Activated CD4-positive, alpha-beta T cell treated with anti-CD3 and anti-CD28 coated beads, Interleukin-2, Interleukin-6, amounts not matched to agents 100 ng/mL and 50 ng/mL, durations not matched to agents 16 hours and 8 hours (primary cell): ENCODE results near the gene SH3PXD2A.
"Not testable (repeated sequence)": the region's sequence is repeated elsewhere in the genome, so short reads cannot be mapped to it uniquely, and the experiment has no call there.

ENCODE experiments used
- DNase-seq: peaks from one replicate; pipeline ENCODE4 v3.0.0-alpha.2; 2020

Gene SH3PXD2A

GRCh38 chr10:103739039-103739764 is 116.2 kb downstream of the SH3PXD2A start:
- no peak for DNase-seq

GRCh38 chr10:103737735-103738367 is 117.5 kb downstream of the SH3PXD2A start:
- DNase-seq: no peak

GRCh38 chr10:103736763-103737162 is 118.6 kb downstream of the SH3PXD2A start:
- DNase-seq: peak; percentile 32

GRCh38 chr10:103736044-103736443 is 119.3 kb downstream of the SH3PXD2A start:
- no peak for DNase-seq

GRCh38 chr10:103734731-103735130 is 120.6 kb downstream of the SH3PXD2A start:
- DNase-seq: no peak

GRCh38 chr10:103733045-103733419 is 122.3 kb downstream of the SH3PXD2A start:
- DNase-seq: no peak

GRCh38 chr10:103732339-103733044 is 122.9 kb downstream of the SH3PXD2A start:
- no peak for DNase-seq

- no peak for DNase-seq
These were observed 123.6 kb downstream of the SH3PXD2A start for GRCh38 chr10:103731609-103732270.

- DNase-seq: not testable (repeated sequence)
These were observed 124.3 kb downstream of the SH3PXD2A start for GRCh38 chr10:103731026-103731425.

- no peak for DNase-seq
These were observed 125.5 kb downstream of the SH3PXD2A start for GRCh38 chr10:103729851-103730250.

GRCh38 chr10:103727991-103728689 is 127.2 kb downstream of the SH3PXD2A start:
- DNase-seq: no peak

GRCh38 chr10:103727546-103727963 is 127.8 kb downstream of the SH3PXD2A start:
- no peak for DNase-seq

GRCh38 chr10:103726637-103727036 is 128.7 kb downstream of the SH3PXD2A start:
- no peak for DNase-seq

GRCh38 chr10:103725242-103725641 is 130.1 kb downstream of the SH3PXD2A start:
- no peak for DNase-seq

GRCh38 chr10:103724771-103725170 is 130.6 kb downstream of the SH3PXD2A start:
- DNase-seq: no peak

GRCh38 chr10:103724074-103724473 is 131.3 kb downstream of the SH3PXD2A start:
- DNase-seq: no peak

- DNase-seq: no peak
These were observed 131.8 kb downstream of the SH3PXD2A start for GRCh38 chr10:103723557-103723956.

GRCh38 chr10:103722632-103723031 is 132.7 kb downstream of the SH3PXD2A start:
- no peak for DNase-seq

- no peak for DNase-seq
These were observed 134.4 kb downstream of the SH3PXD2A start for GRCh38 chr10:103720964-103721335.

GRCh38 chr10:103720328-103720963 is 134.9 kb downstream of the SH3PXD2A start:
- no peak for DNase-seq

- DNase-seq: no peak
These were observed 136.3 kb downstream of the SH3PXD2A start for GRCh38 chr10:103719036-103719435.

- DNase-seq: no peak
These were observed 137.1 kb downstream of the SH3PXD2A start for GRCh38 chr10:103718247-103718620.
